ENCODE data around the gene PTGR2. TPM values are rescaled to one million over a fixed set of nuclear protein-coding genes. Genes with fewer than 3 reads are reported as not detected.
"Not testable (repeated sequence)": the region's sequence is repeated elsewhere in the genome, so short reads cannot be mapped to it uniquely, and the experiment has no call there.

PTGR2 gene
- total RNA-seq, 1 donor from 2014 or later: 9.6 TPM

GRCh38 chr14:73833034-73833433 is 18.6 kb upstream of the PTGR2 start:
- Mint-ChIP-seq H3K27me3 (no peaks in the 10 kb centered on the region), H3K36me3 (no peaks in the 10 kb centered on the region), H3K4me3 (no peak overlapping the region), H3K4me1 (ENCODE audit: unreplicated experiment) (peaks cover 22% of the 10 kb centered on the region), H3K9me3 (no peaks in the 10 kb centered on the region), H3K27ac (no peak overlapping the region)
- DNase-seq (ENCODE audit: extremely low spot score, unreplicated experiment): no peak
- TF ChIP-seq, protein P1, sequence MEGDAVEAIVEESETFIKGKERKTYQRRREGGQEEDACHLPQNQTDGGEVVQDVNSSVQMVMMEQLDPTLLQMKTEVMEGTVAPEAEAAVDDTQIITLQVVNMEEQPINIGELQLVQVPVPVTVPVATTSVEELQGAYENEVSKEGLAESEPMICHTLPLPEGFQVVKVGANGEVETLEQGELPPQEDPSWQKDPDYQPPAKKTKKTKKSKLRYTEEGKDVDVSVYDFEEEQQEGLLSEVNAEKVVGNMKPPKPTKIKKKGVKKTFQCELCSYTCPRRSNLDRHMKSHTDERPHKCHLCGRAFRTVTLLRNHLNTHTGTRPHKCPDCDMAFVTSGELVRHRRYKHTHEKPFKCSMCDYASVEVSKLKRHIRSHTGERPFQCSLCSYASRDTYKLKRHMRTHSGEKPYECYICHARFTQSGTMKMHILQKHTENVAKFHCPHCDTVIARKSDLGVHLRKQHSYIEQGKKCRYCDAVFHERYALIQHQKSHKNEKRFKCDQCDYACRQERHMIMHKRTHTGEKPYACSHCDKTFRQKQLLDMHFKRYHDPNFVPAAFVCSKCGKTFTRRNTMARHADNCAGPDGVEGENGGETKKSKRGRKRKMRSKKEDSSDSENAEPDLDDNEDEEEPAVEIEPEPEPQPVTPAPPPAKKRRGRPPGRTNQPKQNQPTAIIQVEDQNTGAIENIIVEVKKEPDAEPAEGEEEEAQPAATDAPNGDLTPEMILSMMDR (conservative IDR thresholded peaks at IDR 0.05): no peak

- Mint-ChIP-seq H3K27ac (peak overlapping the region; percentile 53), H3K36me3 (no peaks in the 10 kb centered on the region), H3K27me3 (no peaks in the 10 kb centered on the region), H3K4me1 (ENCODE audit: unreplicated experiment) (peaks cover 22% of the 10 kb centered on the region), H3K4me3 (no peak overlapping the region), H3K9me3 (no peaks in the 10 kb centered on the region)
- TF ChIP-seq, protein P1 (conservative IDR thresholded peaks at IDR 0.05): no peak
- no peak for DNase-seq (ENCODE audit: extremely low spot score, unreplicated experiment)
Observed at GRCh38 chr14:73833530-73834260, 17.9 kb upstream of the PTGR2 start.

DNA sequence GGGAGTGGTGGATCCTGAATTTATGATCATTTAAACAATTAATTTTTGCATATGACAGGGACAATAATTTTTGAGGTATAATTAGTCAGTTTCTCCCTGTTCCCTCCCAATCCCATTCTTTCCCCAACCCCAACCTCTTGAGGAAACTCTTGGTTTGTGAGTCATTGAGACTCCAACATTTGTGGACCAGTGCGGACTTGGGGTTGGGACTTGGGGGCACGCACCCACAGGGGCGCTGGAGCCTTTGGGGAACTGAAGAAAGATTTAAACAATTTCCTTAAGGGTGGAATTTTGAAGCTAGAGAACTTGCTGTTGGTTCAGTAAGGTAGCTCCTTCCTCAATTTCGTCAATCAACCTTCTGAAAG is 17.4 kb upstream of the PTGR2 start:
- Mint-ChIP-seq H3K27me3 (no peaks in the 10 kb centered on the region), H3K4me1 (ENCODE audit: unreplicated experiment) (peaks cover 22% of the 10 kb centered on the region), H3K4me3 (no peak overlapping the region), H3K36me3 (no peaks in the 10 kb centered on the region), H3K9me3 (no peaks in the 10 kb centered on the region), H3K27ac (no peak overlapping the region)
- TF ChIP-seq, protein P1 (conservative IDR thresholded peaks at IDR 0.05): no peak
- no peak for DNase-seq (ENCODE audit: extremely low spot score, unreplicated experiment)

DNA sequence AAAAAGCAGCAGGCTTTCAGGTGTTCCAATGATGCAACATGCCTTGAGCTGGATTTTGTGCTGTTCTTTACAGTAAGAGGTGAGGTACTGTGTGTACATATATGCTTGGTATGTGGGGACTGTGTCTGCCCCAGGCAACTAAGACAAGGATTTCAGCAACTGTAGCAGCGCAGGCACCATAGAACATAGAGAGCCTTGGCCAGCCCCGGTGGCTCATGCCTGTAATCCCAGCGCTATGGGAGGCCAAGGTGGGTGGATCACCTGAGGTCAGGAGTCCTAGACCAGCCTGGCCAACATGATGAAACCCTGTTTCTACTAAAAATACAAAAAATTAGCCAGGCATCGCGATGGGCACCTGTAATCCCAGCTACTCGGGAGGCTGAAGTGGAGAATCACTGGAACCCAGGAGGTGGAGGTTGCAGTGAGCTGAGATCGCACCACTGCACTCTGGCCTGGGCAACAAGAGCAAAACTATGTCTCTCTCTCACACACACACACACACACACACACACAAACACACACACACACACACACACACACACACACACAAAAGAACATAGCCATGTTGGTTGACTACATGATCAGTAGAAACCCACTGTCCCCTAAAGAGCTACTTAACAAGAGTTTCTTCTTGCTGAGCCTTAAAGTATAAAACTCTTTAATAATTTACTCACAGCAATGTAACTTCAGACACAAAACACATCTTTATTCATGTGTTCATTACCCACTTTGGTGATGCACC is 13.2 kb upstream of the PTGR2 start:
- not testable (repeated sequence) for H3K27me3 Mint-ChIP-seq; H3K4me3 Mint-ChIP-seq; H3K27ac Mint-ChIP-seq; H3K36me3 Mint-ChIP-seq; DNase-seq (ENCODE audit: extremely low spot score, unreplicated experiment); H3K9me3 Mint-ChIP-seq
- H3K4me1 Mint-ChIP-seq (ENCODE audit: unreplicated experiment): peaks cover 16% of the 10 kb centered on the region

- DNase-seq (ENCODE audit: extremely low spot score, unreplicated experiment): no peak
- Mint-ChIP-seq H3K27ac (no peak overlapping the region), H3K4me1 (ENCODE audit: unreplicated experiment) (peaks cover 3% of the 10 kb centered on the region), H3K4me3 (no peak overlapping the region), H3K27me3 (no peaks in the 10 kb centered on the region), H3K36me3 (no peaks in the 10 kb centered on the region), H3K9me3 (no peaks in the 10 kb centered on the region)
- TF ChIP-seq, protein P1 (conservative IDR thresholded peaks at IDR 0.05): no peak
Observed at GRCh38 chr14:73842201-73842600, 9.4 kb upstream of the PTGR2 start.

GRCh38 chr14:73842851-73843250 is 8.8 kb upstream of the PTGR2 start:
- Mint-ChIP-seq H3K4me3 (no peak overlapping the region), H3K27me3 (no peaks in the 10 kb centered on the region), H3K36me3 (no peaks in the 10 kb centered on the region), H3K27ac (no peak overlapping the region), H3K9me3 (no peaks in the 10 kb centered on the region), H3K4me1 (ENCODE audit: unreplicated experiment) (no peaks in the 10 kb centered on the region)
- no peak for DNase-seq (ENCODE audit: extremely low spot score, unreplicated experiment)
- TF ChIP-seq, protein P1 (conservative IDR thresholded peaks at IDR 0.05): no peak

All from type B pancreatic cell (in vitro differentiated cells).